ENCODE results near the gene ITGA5.

- TF ChIP-seq SIN3A (IDR thresholded peaks at IDR 0.05; ENCODE audit: borderline replicate concordance, insufficient read depth, low read length) = no peak
- TF ChIP-seq, protein P1, sequence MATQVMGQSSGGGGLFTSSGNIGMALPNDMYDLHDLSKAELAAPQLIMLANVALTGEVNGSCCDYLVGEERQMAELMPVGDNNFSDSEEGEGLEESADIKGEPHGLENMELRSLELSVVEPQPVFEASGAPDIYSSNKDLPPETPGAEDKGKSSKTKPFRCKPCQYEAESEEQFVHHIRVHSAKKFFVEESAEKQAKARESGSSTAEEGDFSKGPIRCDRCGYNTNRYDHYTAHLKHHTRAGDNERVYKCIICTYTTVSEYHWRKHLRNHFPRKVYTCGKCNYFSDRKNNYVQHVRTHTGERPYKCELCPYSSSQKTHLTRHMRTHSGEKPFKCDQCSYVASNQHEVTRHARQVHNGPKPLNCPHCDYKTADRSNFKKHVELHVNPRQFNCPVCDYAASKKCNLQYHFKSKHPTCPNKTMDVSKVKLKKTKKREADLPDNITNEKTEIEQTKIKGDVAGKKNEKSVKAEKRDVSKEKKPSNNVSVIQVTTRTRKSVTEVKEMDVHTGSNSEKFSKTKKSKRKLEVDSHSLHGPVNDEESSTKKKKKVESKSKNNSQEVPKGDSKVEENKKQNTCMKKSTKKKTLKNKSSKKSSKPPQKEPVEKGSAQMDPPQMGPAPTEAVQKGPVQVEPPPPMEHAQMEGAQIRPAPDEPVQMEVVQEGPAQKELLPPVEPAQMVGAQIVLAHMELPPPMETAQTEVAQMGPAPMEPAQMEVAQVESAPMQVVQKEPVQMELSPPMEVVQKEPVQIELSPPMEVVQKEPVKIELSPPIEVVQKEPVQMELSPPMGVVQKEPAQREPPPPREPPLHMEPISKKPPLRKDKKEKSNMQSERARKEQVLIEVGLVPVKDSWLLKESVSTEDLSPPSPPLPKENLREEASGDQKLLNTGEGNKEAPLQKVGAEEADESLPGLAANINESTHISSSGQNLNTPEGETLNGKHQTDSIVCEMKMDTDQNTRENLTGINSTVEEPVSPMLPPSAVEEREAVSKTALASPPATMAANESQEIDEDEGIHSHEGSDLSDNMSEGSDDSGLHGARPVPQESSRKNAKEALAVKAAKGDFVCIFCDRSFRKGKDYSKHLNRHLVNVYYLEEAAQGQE (IDR thresholded peaks at IDR 0.05; ENCODE audit: insufficient read depth in 1 of 2, low read depth in 2 of 2, low read length in 2 of 2) = no peak
- TF ChIP-seq TAF1 (IDR thresholded peaks at IDR 0.05; ENCODE audit: borderline replicate concordance, insufficient read depth, low read length) = no peak
Observed at GRCh38 chr12:54411391-54412241, 7.5 kb downstream of the ITGA5 start.

Data from PFSK-1 (cell line).